GM18861 (cell line): Measurements from ENCODE around the gene OSGIN1.

Experiments used
- ATAC-seq: cut with Tn5 transposase; IDR thresholded peaks from one replicate; pipeline ENCODE4 v1.9.1; 2021; ENCODE audit not compliant: unreplicated experiment

The OSGIN1 gene

DNA sequence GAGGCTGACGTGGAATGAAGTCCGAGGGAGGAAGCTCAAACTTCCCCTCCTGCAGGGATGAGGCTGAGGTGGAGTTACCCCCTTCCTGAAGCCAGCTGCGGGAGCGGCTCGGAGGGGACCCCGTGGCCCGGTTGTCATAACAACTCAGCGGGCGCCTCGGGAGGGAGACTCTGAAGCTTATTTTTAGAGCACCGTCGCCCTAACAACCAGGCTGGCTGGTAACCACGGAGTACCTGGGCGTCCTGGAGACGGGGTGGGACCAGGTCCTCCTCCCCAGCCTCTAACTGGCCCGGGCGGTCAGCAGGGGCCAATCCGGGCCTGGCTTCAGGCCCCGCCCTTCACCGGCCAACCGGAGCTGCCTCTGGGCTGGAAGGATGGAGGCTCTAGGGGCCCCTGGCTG is 42.7 kb downstream of the OSGIN1 start:
- no peak for ATAC-seq

DNA sequence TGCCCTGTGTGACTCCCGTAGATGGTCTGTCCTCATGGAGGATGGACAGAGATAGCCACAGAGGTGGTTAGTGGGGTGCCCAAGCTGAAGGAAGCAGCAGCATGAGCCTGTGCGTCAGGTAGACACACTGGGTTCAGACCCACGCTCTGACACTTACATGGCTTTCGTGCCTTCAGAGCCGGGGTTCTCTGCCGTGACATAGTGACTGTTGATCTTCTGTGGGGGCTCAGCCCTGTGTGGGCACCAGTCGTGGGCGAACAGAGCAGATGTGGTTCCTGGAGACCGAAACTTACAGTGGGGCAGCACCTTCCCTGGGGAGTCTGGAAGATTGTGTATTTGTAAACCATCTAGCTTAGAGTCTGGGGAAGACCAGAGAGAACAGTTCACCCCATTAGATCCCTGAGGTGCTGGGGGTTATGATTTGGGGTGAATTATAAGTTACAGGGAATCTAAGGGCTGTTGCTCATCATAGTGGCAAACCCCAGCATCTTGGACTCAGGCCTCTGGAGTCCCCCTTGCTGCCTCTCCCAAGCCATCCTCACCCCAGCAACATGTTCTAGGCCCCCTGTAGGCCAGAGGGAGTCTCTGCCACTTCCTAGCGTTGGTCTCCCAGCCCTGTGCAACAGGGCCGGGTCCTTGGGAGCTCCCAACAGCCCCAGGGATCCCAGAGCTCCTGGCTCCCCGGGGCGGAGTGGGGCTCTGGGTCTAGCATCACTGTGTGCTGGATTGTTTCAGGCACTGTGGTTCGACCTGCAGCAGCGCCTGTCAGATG is 43.6 kb downstream of the OSGIN1 start:
- ATAC-seq, result no peak

DNA sequence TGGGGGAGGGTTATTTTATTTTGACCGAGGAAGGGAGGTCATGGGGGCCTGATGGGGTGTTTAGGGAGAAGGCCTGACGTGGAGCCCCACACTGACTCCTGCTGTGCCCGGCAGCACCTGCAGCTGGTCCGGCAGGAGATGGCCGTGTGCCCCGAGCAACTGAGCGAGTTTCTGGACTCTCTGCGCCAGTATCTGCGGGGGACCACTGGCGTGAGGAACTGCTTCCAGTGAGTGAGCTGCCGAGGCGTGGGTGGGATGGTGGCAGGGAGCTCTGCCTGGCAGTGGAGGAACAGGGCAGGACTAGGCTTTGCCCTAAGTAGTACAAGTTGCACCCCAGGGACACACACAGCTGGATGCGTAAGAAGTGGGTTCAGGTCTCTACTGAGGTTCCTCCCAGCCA is 45.1 kb downstream of the OSGIN1 start:
- ATAC-seq, result no peak

DNA sequence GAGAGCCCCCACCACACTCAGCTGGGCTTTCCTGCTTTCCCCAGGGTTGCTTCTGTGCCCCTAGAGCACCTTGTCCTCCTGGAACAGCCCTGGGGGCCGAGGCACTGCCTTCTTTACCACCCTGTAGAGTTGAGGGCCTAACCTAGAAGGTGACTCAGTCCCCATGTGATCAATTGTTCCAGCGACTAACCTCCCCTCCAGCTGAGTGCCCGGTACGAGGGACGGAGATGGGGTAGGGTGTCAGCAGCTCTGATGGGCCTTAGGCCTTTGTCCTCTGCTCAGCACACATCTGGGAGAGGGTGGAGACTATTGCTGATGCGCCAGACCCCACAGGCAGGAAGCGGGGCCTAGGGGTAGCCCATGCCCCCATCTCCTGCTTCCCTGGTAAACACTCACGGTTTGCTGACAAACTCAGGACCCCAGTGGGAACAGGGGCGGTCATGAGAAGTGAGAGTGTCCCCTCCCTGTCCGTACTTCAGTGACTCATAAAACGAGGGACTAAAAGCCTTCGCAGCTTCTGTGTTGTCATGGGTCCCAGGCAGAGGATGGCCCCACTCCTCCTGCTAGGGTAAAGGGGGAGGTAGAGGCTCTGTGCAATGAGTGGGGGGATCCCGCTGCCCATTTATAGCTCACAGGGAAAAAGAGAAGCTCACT is 48.1 kb downstream of the OSGIN1 start:
- no peak for ATAC-seq

DNA sequence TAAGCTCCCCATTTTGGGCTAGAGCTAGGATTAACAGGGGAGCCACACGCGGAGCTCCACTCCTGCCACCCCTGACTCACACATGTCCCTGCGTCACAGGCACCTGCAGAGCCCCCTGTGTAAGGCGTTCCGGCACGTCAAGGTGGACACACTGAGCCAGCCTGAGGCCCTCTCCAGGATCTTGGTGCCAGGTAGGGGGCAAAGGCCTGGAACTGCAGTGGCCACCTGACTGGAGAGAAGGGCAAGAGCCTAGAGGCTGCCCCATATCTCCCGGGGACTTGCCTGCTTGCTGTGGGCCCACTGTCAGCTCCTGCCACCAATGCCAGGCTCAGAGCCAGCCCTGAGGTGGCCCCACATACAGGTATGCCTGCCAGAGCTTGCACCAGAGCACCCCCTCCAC is 48.7 kb downstream of the OSGIN1 start:
- no peak for ATAC-seq

DNA sequence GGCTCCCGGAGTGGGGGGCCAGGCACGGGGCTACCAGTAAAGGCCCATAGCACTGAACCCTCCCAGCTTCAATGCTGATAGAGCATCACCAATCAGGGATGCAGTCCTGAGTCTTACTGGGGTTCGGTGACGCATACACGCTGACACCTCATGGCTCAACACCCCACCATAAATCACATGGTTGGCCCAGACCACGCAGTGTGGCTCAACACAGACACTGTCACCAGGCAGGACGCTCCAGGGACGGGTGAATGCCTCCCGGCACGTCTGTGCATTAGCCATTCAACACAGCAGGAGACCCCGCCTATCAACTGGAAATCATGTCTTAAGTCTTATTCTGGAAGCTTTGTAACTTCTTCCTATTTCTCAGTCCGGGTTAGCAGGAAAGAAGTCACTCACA is 50.0 kb downstream of the OSGIN1 start:
- ATAC-seq, result no peak

DNA sequence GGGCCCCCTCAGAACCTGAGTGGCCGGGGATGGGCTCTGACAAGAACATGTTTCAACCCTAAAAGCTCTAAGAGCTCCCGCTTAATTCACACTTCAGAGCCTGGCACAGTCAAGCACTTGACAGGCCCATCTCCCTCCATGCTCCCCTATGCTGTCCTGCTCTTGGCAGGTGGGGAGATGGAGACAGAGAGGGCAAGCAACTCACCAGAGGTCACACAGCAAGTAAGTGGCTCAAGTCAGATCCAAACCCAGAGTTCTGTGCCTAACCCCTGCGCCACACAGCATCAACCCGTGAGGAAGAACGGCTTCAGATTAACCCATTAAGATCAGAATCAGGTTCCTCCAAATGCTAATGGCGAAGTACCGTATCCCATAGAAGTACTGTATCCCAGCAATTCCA is 51.4 kb downstream of the OSGIN1 start:
- ATAC-seq, result no peak

DNA sequence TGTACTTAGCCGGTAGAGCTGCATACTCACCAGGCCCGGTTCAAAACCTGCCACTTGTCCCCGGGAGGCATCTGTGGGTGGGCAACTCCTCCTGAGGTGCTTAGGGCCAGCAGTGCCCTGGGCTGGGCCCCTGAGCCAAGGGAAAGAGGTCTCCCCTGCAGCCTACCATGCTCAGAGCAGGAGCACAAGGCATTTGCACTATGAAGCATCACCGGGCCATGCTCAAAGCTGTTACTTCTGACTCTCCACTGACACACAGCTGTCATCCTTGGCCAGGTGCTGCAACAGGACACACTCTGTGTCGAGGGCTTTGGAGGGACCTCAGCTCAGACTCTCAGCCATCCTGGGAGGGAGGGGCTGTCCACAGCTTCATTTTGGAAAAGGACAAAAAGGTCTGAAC is 52.4 kb downstream of the OSGIN1 start:
- no peak for ATAC-seq

DNA sequence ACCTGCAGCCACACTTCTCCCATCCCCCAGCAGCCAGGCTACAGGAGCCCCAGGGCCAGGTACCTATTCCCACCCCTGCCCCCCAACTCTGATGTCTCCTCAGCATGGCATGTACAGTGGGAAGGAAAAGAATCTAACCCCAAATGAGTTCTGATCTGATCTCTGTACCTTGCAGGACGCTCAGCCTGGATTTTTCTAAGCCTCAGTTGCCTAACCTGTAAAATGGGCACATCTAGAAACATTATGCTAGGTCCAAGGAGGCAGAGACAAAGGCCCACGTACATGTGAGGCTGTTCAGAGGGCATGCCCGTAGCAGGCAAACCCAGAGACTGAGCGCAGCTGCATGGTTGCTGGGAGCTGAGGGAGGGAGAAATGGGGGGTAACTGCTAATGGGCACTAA is 54.5 kb downstream of the OSGIN1 start:
- ATAC-seq, result no peak

DNA sequence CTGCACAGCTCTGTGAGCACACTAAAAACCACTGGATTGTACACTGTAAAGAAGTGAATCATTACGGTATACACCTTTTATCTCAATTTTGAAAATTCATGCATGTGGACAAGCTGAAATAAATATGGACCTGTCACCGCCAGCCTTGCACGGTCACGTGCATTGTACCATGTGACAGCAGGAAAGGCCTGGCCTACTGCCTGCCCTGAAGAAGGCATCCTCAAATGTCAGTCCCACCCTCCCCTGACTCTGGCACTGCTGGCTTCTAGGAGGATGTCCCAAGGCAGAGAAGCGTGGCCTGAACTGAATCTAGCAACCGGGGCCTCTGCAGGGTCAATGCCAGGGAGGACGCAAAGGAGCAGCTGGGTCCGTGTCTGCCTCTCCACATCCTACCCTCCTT is 54.9 kb downstream of the OSGIN1 start:
- no peak for ATAC-seq

DNA sequence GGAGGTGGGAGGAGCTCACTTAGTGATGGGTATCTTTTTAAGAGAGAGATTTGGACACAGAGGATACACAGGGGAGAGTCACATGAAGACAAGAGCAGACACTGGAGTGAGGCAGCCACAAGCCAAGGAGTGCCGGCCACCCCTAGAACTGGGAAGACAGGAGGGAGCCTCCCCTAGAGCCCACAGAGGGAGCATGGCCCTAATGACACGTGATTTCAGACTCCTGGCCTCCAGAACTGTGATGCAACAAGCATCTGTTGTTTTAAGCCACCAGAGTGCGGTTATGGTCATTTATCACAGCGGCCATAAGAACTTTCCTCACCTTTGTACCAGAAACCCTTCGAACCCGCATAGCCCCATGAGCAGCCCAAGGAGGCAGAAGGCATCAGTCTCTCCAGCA is 56.2 kb downstream of the OSGIN1 start:
- ATAC-seq, result no peak

DNA sequence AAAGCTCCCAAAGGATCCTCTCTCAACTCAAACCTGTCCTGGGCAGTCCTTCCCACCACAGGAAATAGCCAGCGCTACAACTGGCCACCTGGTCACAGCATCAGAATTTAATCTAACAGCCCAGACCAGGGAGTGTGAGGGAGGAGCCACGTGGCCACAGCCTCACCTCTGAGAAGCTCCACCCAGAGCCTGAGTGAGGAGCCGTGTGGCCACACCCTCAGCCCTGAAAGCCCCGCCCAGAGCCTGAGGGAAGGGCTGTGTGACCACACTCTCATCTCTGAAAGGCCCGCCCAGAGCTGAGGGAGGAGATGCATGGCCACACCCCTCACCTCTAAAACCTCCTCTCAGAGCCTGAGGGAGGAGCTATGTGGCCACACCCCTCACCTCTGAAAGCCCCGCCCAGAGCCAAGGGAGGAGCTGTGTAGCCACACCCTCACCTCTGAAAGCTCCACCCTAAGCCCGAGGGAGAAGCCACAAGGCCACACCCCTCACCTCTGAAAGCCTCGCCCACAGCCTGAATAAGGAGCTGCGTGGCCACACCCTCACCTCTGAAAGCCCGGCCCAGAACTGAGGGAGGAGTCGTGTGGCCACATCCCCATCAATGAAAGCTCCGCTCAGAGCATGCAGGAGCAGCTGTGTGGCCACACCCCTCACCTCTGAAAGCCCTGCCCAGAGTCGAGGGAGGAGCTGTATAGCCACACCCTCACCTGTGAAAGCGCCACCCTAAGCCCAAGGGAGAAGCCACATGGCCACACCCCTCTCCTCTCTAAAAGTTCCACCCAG is 60.9 kb downstream of the OSGIN1 start:
- peak; percentile 70 for ATAC-seq

DNA sequence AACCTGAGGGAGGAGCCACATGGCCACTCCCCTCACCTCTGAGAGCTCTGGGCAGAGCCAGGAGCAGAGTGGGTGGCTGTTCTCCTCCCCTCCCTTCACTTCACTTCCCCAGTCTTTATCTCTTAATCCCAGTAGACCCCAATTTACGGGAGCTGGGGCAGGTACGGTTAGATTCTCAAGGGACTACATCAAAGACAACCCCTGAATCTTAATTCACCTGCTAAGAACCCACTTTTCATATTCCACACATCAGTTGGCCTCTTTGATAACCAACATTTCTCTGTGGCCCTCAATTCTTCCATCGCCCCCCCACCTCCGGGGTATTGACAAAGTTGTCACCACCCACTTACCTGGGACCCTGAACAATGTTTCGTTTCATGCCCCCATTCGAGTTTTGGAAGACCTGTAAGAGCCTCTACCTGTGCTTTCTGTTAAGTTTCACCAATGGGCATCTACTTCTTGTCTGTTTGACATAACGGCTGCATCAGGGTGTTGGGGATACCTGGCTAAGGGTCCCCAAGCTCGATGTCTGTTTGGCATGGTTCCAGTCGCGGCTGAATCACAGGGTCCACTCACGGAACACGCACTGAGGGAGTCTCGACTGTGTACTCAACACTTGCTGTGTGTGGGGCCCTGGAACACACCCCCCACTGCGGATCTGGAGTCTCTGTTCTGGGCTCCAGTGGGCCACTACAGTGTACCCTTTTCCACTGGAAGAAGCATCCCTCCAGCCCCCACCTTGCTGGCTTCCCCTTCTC is 61.7 kb downstream of the OSGIN1 start:
- no peak for ATAC-seq

DNA sequence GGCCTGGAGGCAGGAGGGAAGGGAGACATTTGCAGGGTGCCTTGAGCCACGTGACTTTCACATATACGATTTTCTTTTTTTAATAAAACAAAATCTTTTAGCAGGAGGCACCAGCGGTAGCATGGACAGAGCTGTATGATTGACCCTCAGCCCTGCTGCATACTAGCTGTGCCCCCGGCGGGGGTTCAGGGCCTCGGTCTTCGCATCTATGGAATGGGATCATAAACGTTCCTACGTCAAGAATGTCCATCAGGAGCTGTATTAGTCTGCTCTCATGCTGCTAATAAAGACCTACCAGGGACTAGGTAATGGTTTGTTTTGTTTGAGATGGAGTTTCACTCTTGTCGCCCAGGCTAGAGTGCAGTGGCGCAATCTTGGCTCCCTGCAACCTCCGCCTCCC is 62.4 kb downstream of the OSGIN1 start:
- ATAC-seq, result no peak
